WTC11 (cell line): ENCODE results near the gene DOK1. TPM values are rescaled to one million over a fixed set of nuclear protein-coding genes. Genes with fewer than 3 reads are reported as not detected.

ENCODE experiments used
- ATAC-seq: fragments of 200-7000 bp; cut with Tn5 transposase; 2 replicates; pipeline ENCODE4 v1.10.0; 2021; ENCODE audit warnings: mild to moderate bottlenecking, moderate library complexity
- CTCF ChIA-PET: fragments of 300-600 bp; sonication (Branson Sonifier 250); formaldehyde crosslinking; loops from one replicate; lab custom pipeline; 2021; ENCODE audit warnings: antibody characterized with exemption; lab: Charles Lee
- POLR2A ChIA-PET: fragments of 350-600 bp; sonication (Branson Sonifier 250); formaldehyde crosslinking; loops from one replicate; lab custom pipeline; 2021; ENCODE audit warnings: antibody characterized with exemption; lab: Charles Lee
- DNase-seq: peaks from one replicate; pipeline ENCODE4 v3.0.0; 2021; ENCODE audit warnings: low spot score
- H3K27ac Mint-ChIP-seq: 2 replicates; pipeline ENCODE4 v1.8.0; 2021; ENCODE audit warnings: mixed read lengths
- H3K27me3 Mint-ChIP-seq: 2 replicates; pipeline ENCODE4 v1.8.0; 2021; ENCODE audit warnings: low read depth, mild to moderate bottlenecking, moderate library complexity, mixed read lengths
- H3K36me3 Mint-ChIP-seq: 2 replicates; pipeline ENCODE4 v1.8.0; 2021; ENCODE audit warnings: mixed read lengths
- H3K4me1 Mint-ChIP-seq: 2 replicates; pipeline ENCODE4 v1.8.0; 2022; ENCODE audit warnings: mixed read lengths
- H3K4me3 Mint-ChIP-seq: 2 replicates; pipeline ENCODE4 v1.8.0; 2021; ENCODE audit warnings: mild to moderate bottlenecking, moderate library complexity, mixed read lengths
- H3K9me3 Mint-ChIP-seq: 2 replicates; pipeline ENCODE4 v1.8.0; 2021; ENCODE audit warnings: mixed read lengths
- ATF1 ChIP-seq: sonication (generic); formaldehyde crosslinking; IDR thresholded peaks from 2 replicates; pipeline ENCODE4 v1.8.1; 2023; ENCODE audit warnings: mild to moderate bottlenecking, moderate library complexity, missing genetic modification reagents
- CBFB ChIP-seq: sonication (generic); formaldehyde crosslinking; IDR thresholded peaks from 2 replicates; pipeline ENCODE4 v1.8.1; 2022; ENCODE audit warnings: mild to moderate bottlenecking, low read depth, missing genetic modification reagents
- CREB1 ChIP-seq: sonication (generic); formaldehyde crosslinking; IDR thresholded peaks from 2 replicates; pipeline ENCODE4 v1.8.0; 2023; ENCODE audit warnings: mild to moderate bottlenecking, missing genetic modification reagents
- CREM ChIP-seq: sonication (generic); formaldehyde crosslinking; IDR thresholded peaks from 2 replicates; pipeline ENCODE4 v1.8.1; 2022; ENCODE audit warnings: mild to moderate bottlenecking, missing genetic modification reagents, moderate library complexity
- FOXJ3 ChIP-seq: sonication (generic); formaldehyde crosslinking; IDR thresholded peaks from 2 replicates; pipeline ENCODE4 v1.9.0; 2021; ENCODE audit warnings: missing genetic modification reagents, mild to moderate bottlenecking, borderline replicate concordance
- FOXK1 ChIP-seq: sonication (generic); formaldehyde crosslinking; IDR thresholded peaks from 2 replicates; pipeline ENCODE4 v1.8.0; 2022; ENCODE audit warnings: mild to moderate bottlenecking, moderate library complexity, missing genetic modification reagents
- KAT7 ChIP-seq: sonication (generic); formaldehyde crosslinking; IDR thresholded peaks from 2 replicates; pipeline ENCODE4 v1.8.1; 2023; ENCODE audit warnings: missing genetic modification reagents, mild to moderate bottlenecking, borderline replicate concordance
- MXD4 ChIP-seq: fragments of 250-450 bp; sonication (Bioruptor Pico); IDR thresholded peaks from 2 replicates; pipeline ENCODE4 v1.8.0; 2021; ENCODE audit warnings: mild to moderate bottlenecking, moderate library complexity, borderline replicate concordance
- NR1H2 ChIP-seq: sonication (generic); formaldehyde crosslinking; IDR thresholded peaks from 2 replicates; pipeline ENCODE4 v1.9.0; 2021; ENCODE audit warnings: mild to moderate bottlenecking, moderate library complexity, missing genetic modification reagents
- RORB ChIP-seq: fragments of 250-450 bp; sonication (Bioruptor Pico); IDR thresholded peaks from 2 replicates; pipeline ENCODE4 v1.9.0; 2021; ENCODE audit warnings: mild to moderate bottlenecking
- TP53 ChIP-seq: sonication (generic); formaldehyde crosslinking; IDR thresholded peaks from 2 replicates; pipeline ENCODE4 v1.8.1; 2023; ENCODE audit warnings: mild to moderate bottlenecking, missing genetic modification reagents
- USF2 ChIP-seq: sonication (generic); formaldehyde crosslinking; IDR thresholded peaks from 2 replicates; pipeline ENCODE4 v1.8.1; 2023; ENCODE audit warnings: mild to moderate bottlenecking, missing genetic modification reagents, moderate library complexity
- ZNF232 ChIP-seq: sonication (generic); formaldehyde crosslinking; IDR thresholded peaks from 2 replicates; pipeline ENCODE4 v1.8.0; 2022; ENCODE audit warnings: mild to moderate bottlenecking, missing genetic modification reagents
- ZNF317 ChIP-seq: sonication (generic); formaldehyde crosslinking; IDR thresholded peaks from 2 replicates; pipeline ENCODE4 v1.8.1; 2023; ENCODE audit warnings: low read depth, mild to moderate bottlenecking, moderate library complexity, missing genetic modification reagents, borderline replicate concordance
- ZNF396 ChIP-seq: fragments of 250-450 bp; sonication (Bioruptor Pico); IDR thresholded peaks from 2 replicates; pipeline ENCODE4 v1.8.0; 2021; ENCODE audit warnings: mild to moderate bottlenecking, moderate library complexity, borderline replicate concordance
- total RNA-seq: library from RNA; stranded (reverse); gene quantifications from 3 replicates; pipeline ENCODE4 v1.2.3, GENCODE V29; 2021
- TF ChIP-seq, protein P1 (sequence below): sonication (generic); formaldehyde crosslinking; IDR thresholded peaks from 2 replicates; pipeline ENCODE4 v1.8.1; 2022; ENCODE audit warnings: missing genetic modification reagents, borderline replicate concordance
- TF ChIP-seq, protein P2 (sequence below): sonication (generic); formaldehyde crosslinking; IDR thresholded peaks from 2 replicates; pipeline ENCODE4 v1.8.0; 2022; ENCODE audit warnings: mild to moderate bottlenecking, missing genetic modification reagents
- TF ChIP-seq, protein P3 (sequence below): fragments of 250-450 bp; sonication (Bioruptor Pico); conservative IDR thresholded peaks from 2 replicates; pipeline ENCODE4 v1.9.0; 2021; ENCODE audit warnings: mild to moderate bottlenecking
- TF ChIP-seq, protein P4 (sequence below): sonication (generic); formaldehyde crosslinking; conservative IDR thresholded peaks from 2 replicates; pipeline ENCODE4 v1.8.1; 2022; ENCODE audit warnings: mild to moderate bottlenecking, missing genetic modification reagents
- TF ChIP-seq, protein P5 (sequence below): sonication (generic); formaldehyde crosslinking; IDR thresholded peaks from 2 replicates; pipeline ENCODE4 v1.8.1; 2023; ENCODE audit warnings: mild to moderate bottlenecking, missing genetic modification reagents

The DOK1 gene
- total RNA-seq, 1 experiment from 2014 or later = 15.9 TPM

GRCh38 chr2:74530239-74531187, 24.0 kb upstream of the DOK1 start:
- ChIA-PET CTCF (interaction anchor here (0.7 to 2.2 kb wide), 7 partner anchors 14 to 196 kb away, joined by 3 to 9 read pairs (median 4); partner anchors contain the start of gene LOXL3), POLR2A (interaction anchor here (0.7 to 1.4 kb wide), 5 partner anchors 26 to 73 kb away, joined by 3 to 7 read pairs (median 3); partner anchors contain the start of genes MRPL53 and WBP1)
- peak; percentile 6 for ATAC-seq
- H3K9me3 Mint-ChIP-seq = 0 out of 2 replicates have a peak, but pooled peaks cover 3% of the 10 kb centered on the region
- H3K27ac Mint-ChIP-seq = no peak overlapping the region
- TF ChIP-seq ATF1 (0 out of 2 replicates have a peak, but pooled peaks have one; percentile 45), ZNF396 (no peak)
- peaks cover 14% of the 10 kb centered on the region for H3K4me1 Mint-ChIP-seq
- H3K4me3 Mint-ChIP-seq = peak overlapping the region; percentile 99
- peaks cover 38% of the 10 kb centered on the region for H3K36me3 Mint-ChIP-seq
- H3K27me3 Mint-ChIP-seq = no peaks in the 10 kb centered on the region
- peak; percentile 30 for DNase-seq

DNA sequence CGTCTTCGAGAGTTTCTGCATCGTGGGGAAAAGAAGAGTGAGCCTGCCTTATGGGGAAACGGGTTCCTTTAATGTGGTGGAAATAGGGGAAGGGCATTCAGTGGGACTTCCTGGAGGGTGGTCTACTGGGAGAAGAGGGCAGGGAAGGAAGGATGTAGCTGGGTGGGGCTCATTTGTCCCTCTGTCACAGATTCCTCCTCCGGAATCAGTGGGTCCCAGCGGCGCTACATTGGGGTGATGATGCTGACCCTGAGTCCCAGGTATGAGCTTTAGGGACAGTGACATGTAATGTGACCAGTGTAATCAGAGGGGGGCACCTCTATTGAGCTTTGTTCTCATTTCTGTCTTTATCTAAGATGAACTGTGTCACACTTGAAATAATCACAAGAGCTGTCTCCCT, 22.9 kb upstream of the DOK1 start:
- ChIA-PET CTCF (interaction anchor here (1.3 kb wide), 1 partner anchor 41 kb away, joined by 4 read pairs; no protein-coding TSS in a partner anchor), POLR2A (interaction anchor here (0.7 kb wide), 1 partner anchor 65 kb away, joined by 3 read pairs; no protein-coding TSS in a partner anchor)
- Mint-ChIP-seq H3K4me1 (peaks cover 14% of the 10 kb centered on the region), H3K27ac (no peak overlapping the region), H3K4me3 (no peak overlapping the region), H3K9me3 (no peaks in the 10 kb centered on the region), H3K27me3 (no peaks in the 10 kb centered on the region), H3K36me3 (peaks cover 32% of the 10 kb centered on the region)
- DNase-seq (no peak), ATAC-seq (no peak)
- no peak for TF ChIP-seq MXD4 (CRISPR knock-in tag)
- no peak for TF ChIP-seq NR1H2 (CRISPR knock-in tag)
- no peak for TF ChIP-seq CREB1 (CRISPR knock-in tag)
- TF ChIP-seq ZNF317 (CRISPR knock-in tag) = no peak
- TF ChIP-seq, protein P1, sequence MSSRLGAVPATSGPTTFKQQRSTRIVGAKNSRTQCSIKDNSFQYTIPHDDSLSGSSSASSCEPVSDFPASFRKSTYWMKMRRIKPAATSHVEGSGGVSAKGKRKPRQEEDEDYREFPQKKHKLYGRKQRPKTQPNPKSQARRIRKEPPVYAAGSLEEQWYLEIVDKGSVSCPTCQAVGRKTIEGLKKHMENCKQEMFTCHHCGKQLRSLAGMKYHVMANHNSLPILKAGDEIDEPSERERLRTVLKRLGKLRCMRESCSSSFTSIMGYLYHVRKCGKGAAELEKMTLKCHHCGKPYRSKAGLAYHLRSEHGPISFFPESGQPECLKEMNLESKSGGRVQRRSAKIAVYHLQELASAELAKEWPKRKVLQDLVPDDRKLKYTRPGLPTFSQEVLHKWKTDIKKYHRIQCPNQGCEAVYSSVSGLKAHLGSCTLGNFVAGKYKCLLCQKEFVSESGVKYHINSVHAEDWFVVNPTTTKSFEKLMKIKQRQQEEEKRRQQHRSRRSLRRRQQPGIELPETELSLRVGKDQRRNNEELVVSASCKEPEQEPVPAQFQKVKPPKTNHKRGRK (CRISPR knock-in tag) = no peak
- no peak for TF ChIP-seq CREM

DNA sequence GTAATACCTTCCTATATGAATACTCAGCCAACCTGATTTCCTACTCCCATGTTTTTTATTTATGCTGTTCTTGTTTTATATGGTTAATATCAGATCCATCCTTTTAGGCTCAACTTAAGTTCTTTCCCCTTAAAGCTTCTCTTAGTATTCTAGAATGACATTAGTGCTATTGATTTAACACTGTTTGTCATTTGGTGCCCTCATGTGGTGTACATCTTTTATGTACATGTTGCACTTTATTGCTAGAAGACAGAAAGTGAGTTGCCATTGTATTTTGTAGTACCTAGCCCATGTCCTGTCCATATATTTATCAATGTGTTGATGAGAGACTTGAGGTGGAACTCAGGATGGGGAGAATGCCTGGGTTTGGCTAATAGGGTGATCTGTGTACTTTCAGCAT, 22.3 kb upstream of the DOK1 start:
- no peaks in the 10 kb centered on the region for H3K9me3 Mint-ChIP-seq
- H3K27ac Mint-ChIP-seq = no peak overlapping the region
- DNase-seq (no peak), ATAC-seq (no peak)
- no peak overlapping the region for H3K4me3 Mint-ChIP-seq
- POLR2A ChIA-PET = no interaction called here
- H3K27me3 Mint-ChIP-seq = 0 out of 2 replicates have a peak, but pooled peaks cover 3% of the 10 kb centered on the region
- CTCF ChIA-PET = no interaction called here
- TF ChIP-seq, protein P2, sequence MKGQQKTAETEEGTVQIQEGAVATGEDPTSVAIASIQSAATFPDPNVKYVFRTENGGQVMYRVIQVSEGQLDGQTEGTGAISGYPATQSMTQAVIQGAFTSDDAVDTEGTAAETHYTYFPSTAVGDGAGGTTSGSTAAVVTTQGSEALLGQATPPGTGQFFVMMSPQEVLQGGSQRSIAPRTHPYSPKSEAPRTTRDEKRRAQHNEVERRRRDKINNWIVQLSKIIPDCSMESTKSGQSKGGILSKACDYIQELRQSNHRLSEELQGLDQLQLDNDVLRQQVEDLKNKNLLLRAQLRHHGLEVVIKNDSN (CRISPR knock-in tag) = no peak
- TF ChIP-seq FOXJ3 (CRISPR knock-in tag) (no peak), ATF1 (no peak), RORB (CRISPR knock-in tag) (no peak), TP53 (no peak), USF2 (CRISPR knock-in tag) (no peak), FOXK1 (CRISPR knock-in tag) (no peak), NR1H2 (CRISPR knock-in tag) (no peak), CREM (no peak), KAT7 (CRISPR knock-in tag) (no peak), ZNF232 (CRISPR knock-in tag) (no peak), CBFB (CRISPR knock-in tag) (no peak), CREB1 (CRISPR knock-in tag) (no peak)
- TF ChIP-seq, protein P3, sequence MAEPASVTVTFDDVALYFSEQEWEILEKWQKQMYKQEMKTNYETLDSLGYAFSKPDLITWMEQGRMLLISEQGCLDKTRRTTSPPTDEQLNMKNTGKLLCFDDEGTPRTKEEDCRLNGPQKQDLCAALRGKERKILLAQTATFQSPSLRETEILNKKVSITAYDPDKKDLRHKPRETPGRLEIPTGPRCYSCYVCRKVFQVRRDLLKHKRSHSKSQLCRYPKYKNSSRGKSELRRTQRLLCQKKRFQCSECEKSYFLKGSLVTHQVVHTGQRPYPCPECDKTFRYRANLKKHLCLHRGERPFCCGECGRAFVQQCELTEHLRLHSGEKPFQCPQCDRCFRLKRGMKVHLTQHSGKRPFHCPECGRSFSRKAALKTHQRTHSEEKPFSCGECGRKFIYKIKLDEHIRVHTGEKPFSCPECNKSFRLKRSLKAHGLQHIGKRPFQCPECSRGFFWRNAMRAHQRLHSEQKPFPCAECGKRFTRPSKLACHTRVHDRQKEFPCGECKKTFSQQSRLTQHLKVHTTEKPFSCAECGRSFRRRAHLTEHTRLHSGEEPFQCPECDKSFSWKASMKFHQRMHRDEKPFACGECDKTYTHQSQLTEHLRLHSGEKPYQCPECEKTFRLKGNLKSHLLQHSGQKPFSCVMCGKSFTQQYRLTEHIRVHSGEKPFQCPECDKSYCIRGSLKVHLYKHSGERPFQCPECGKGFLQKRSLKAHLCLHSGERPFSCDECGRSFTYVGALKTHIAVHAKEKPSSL = no peak
- TF ChIP-seq, protein P4, sequence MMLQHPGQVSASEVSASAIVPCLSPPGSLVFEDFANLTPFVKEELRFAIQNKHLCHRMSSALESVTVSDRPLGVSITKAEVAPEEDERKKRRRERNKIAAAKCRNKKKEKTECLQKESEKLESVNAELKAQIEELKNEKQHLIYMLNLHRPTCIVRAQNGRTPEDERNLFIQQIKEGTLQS (CRISPR knock-in tag) = no peak
- TF ChIP-seq, protein P5, sequence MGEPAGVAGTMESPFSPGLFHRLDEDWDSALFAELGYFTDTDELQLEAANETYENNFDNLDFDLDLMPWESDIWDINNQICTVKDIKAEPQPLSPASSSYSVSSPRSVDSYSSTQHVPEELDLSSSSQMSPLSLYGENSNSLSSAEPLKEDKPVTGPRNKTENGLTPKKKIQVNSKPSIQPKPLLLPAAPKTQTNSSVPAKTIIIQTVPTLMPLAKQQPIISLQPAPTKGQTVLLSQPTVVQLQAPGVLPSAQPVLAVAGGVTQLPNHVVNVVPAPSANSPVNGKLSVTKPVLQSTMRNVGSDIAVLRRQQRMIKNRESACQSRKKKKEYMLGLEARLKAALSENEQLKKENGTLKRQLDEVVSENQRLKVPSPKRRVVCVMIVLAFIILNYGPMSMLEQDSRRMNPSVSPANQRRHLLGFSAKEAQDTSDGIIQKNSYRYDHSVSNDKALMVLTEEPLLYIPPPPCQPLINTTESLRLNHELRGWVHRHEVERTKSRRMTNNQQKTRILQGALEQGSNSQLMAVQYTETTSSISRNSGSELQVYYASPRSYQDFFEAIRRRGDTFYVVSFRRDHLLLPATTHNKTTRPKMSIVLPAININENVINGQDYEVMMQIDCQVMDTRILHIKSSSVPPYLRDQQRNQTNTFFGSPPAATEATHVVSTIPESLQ (CRISPR knock-in tag) = no peak
- peaks cover 27% of the 10 kb centered on the region for H3K36me3 Mint-ChIP-seq
- H3K4me1 Mint-ChIP-seq = peaks cover 18% of the 10 kb centered on the region
